Activated naive CD8-positive, alpha-beta T cell treated with anti-CD3 and anti-CD28 coated beads, Interleukin-2, amount 10 ng/mL, durations not matched to agents 7 days and 5 days (primary cell): ENCODE measurements around the gene HERC6. TPM values are rescaled to one million over a fixed set of nuclear protein-coding genes. Genes with fewer than 3 reads are reported as not detected.
A peak's percentile ranks its signal among the peaks of the same experiment; 100 is the strongest.

ENCODE experiments used
- ATAC-seq: fragments of 150-1000 bp; cut with Tn5 transposase; one replicate; pipeline ENCODE4 v1.10.0; 2021; ENCODE audit warnings: low read depth, moderate library complexity
- POLR2A ChIA-PET: fragments of 350-600 bp; sonication (Branson Sonifier 250); formaldehyde crosslinking; loops from one replicate; lab custom pipeline; 2021; ENCODE audit warnings: antibody characterized with exemption; lab: Charles Lee
- DNase-seq: peaks from one replicate; pipeline ENCODE4 v3.0.0; 2021
- H3K27ac Mint-ChIP-seq: one replicate; pipeline ENCODE4 v1.8.0; 2022; ENCODE audit warnings: mild to moderate bottlenecking, mixed read lengths
- H3K27me3 Mint-ChIP-seq: one replicate; pipeline ENCODE4 v1.8.0; 2022; ENCODE audit warnings: mild to moderate bottlenecking, moderate library complexity, mixed read lengths
- H3K36me3 Mint-ChIP-seq: one replicate; pipeline ENCODE4 v1.8.0; 2021; ENCODE audit warnings: mild to moderate bottlenecking, mixed read lengths
- H3K4me1 Mint-ChIP-seq: one replicate; pipeline ENCODE4 v1.8.0; 2021; ENCODE audit warnings: mixed read lengths
- H3K4me3 Mint-ChIP-seq: one replicate; pipeline ENCODE4 v1.8.0; 2022; ENCODE audit warnings: mild to moderate bottlenecking, moderate library complexity, mixed read lengths
- H3K9me3 Mint-ChIP-seq: one replicate; pipeline ENCODE4 v1.8.0; 2021; ENCODE audit warnings: mixed read lengths
- total RNA-seq, 2 experiments: library from RNA; stranded (reverse); gene quantifications; one replicate each; pipeline ENCODE4 v1.2.3, GENCODE V29; 2021

The HERC6 gene
- total RNA-seq, 2 experiments from 2014 or later: 36.0 to 36.5 TPM

DNA sequence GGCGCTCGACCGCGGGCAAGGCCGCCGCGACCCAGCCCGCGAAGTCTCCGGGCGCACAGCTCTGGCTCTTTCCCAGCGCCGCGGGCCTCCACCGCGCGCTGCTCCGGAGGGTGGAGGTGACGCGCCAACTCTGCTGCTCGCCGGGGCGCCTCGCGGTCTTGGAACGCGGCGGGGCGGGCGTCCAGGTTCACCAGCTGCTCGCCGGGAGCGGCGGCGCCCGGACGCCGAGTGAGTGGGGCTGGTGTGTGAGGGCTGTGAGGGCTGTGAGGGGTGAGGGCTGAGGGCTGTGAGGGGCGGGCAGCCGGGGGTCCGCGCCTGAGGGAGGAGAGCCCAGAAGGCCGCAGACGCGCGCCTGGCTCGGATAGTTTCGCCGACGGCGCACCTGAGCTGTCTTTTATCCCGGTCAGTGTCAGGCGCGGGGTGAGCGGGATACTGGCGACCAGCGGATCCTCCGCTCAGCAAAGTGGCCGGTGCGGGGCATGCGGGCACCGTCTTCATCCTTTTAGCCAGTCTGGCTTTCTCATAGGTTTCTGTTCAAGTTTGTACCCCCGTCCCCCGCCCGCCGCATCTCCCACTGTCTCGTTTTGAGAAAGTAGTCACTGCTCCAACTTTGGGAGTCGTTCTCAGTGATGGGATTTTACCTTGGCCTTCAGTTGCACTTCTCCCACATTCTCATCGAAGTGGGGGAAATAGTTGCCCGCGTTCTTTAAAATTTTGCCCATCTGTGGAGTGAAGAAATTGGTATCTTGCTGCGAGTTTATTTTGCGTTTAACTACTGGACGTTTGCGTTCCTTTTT, 78.9 kb downstream of the HERC6 start:
- POLR2A ChIA-PET: interaction anchor here (0.6 to 5.0 kb wide), 26 partner anchors 8 to 1066 kb away, joined by 3 to 67 read pairs (median 4); partner anchors contain the start of genes HERC6, HSD17B11 and PPM1K
- peak overlapping the region; percentile 97 for H3K4me3 Mint-ChIP-seq
- no peak for DNase-seq
- no peaks in the 10 kb centered on the region for H3K27me3 Mint-ChIP-seq
- peak overlapping the region; percentile 99 for H3K27ac Mint-ChIP-seq
- H3K9me3 Mint-ChIP-seq: peaks cover 2% of the 10 kb centered on the region
- peak; percentile 51 for ATAC-seq
- H3K36me3 Mint-ChIP-seq: peaks cover 26% of the 10 kb centered on the region
- peaks cover 38% of the 10 kb centered on the region for H3K4me1 Mint-ChIP-seq

GRCh38 chr4:88458104-88458740, 79.6 kb downstream of the HERC6 start:
- Mint-ChIP-seq H3K27me3 (no peaks in the 10 kb centered on the region), H3K27ac (peak overlapping the region; percentile 99), H3K36me3 (peaks cover 28% of the 10 kb centered on the region), H3K4me3 (peak overlapping the region; percentile 97), H3K4me1 (peaks cover 41% of the 10 kb centered on the region), H3K9me3 (peaks cover 2% of the 10 kb centered on the region)
- ATAC-seq (no peak), DNase-seq (no peak)
- POLR2A ChIA-PET: interaction anchor here (0.7 to 5.0 kb wide), 10 partner anchors 10 to 841 kb away, joined by 3 to 67 read pairs (median 22); partner anchors contain the start of genes HERC6 and PPM1K

DNA sequence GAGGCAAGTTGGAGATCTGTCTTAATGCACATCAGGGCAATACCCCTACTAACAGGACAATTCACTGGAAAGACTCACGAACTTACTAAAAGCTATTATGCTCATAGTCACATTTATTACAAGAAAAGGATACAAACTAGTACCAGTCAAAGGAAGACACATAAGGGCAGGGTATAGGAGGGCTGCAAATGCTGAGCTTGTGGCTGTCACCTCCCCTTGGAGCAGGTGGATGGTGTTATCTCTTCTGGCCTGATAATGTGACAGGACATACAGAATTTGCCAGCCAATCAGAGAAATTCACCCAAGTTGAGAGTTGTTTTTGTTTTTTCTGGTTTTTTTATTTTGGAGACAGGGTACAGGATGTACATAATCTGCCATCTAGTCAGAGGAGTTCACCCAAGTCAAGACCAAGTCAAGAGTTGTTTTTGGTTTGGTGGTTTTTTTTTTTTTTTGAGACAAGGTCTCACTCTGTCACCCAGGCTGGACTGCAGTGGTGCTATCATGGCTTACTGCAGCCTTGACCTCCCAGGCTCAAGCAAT, 87.1 kb downstream of the HERC6 start:
- DNase-seq: no peak
- Mint-ChIP-seq H3K9me3 (no peaks in the 10 kb centered on the region), H3K4me1 (peaks cover 24% of the 10 kb centered on the region), H3K36me3 (peaks cover 58% of the 10 kb centered on the region), H3K27ac (no peak overlapping the region), H3K27me3 (no peaks in the 10 kb centered on the region), H3K4me3 (no peak overlapping the region)
- ATAC-seq: peak; percentile 36
- POLR2A ChIA-PET: interaction anchor here (0.5 to 1.7 kb wide), 2 partner anchors 9 to 82 kb away, joined by 6 read pairs; partner anchors contain the start of gene HERC5

DNA sequence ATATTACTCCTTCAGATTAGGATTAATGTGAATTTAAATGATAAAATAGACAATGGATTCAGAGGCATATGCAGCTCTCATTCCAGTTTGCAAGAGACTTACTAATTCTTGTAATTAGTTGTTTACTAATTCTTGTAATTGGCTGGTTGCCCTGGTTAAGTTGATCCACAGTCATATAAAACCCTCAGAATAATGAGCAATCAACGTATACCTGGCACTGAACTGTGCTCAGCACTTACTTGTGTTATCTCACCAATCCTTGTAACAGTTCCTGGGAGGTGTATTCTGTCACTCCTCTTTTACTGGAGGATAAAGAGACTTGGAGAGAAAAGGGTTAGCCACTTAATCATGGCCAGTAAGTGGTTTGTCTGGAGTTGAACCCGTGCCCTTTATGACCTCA, 88.7 kb downstream of the HERC6 start:
- Mint-ChIP-seq H3K36me3 (peaks cover 50% of the 10 kb centered on the region), H3K9me3 (no peaks in the 10 kb centered on the region), H3K27me3 (no peaks in the 10 kb centered on the region), H3K4me3 (no peak overlapping the region), H3K4me1 (peaks cover 16% of the 10 kb centered on the region), H3K27ac (no peak overlapping the region)
- POLR2A ChIA-PET: interaction anchor here (0.6 to 1.2 kb wide), 2 partner anchors 11 to 128 kb away, joined by 3 to 5 read pairs; partner anchors contain the start of gene HERC5
- DNase-seq (no peak), ATAC-seq (no peak)

DNA sequence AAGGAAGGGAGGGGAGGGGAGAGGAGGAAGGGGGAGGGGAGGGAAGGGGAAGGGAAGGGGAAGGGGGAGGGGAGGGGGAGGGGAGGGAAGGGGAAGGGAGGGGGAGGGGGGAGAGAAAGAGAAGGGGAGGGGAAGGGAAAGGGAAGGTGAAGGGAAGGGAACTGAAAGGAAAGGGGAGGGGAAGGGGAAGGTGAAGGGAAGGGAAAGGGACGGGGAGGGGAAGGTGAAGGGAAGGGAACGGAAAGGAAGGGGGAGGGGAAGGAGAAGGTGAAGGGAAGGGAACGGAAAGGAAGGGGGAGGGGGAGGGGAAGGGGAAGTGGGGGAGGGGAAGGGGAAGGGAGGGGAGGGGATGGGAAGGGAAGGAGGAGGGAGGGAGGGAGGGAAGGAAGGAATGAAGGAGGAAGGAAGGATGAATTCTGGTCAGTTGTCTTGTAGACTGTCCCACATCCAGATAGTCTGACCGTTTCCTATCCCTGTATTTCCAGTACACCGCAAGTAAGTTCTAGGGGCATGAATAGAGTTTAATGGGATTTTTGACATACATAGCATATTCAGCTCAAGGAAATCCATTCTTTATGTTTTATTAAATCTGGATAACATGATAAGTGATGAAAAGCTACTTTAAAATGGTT, 98.7 kb downstream of the HERC6 start:
- H3K27ac Mint-ChIP-seq: no peak overlapping the region
- no peak overlapping the region for H3K4me3 Mint-ChIP-seq
- no peaks in the 10 kb centered on the region for H3K27me3 Mint-ChIP-seq
- POLR2A ChIA-PET: interaction anchor here (3.4 kb wide), 1 partner anchor 20 kb away, joined by 12 read pairs; the partner anchor contains the start of gene HERC5
- peaks cover 3% of the 10 kb centered on the region for H3K4me1 Mint-ChIP-seq
- ATAC-seq (no peak), DNase-seq (no peak)
- H3K36me3 Mint-ChIP-seq: peaks cover 49% of the 10 kb centered on the region
- H3K9me3 Mint-ChIP-seq: no peaks in the 10 kb centered on the region

DNA sequence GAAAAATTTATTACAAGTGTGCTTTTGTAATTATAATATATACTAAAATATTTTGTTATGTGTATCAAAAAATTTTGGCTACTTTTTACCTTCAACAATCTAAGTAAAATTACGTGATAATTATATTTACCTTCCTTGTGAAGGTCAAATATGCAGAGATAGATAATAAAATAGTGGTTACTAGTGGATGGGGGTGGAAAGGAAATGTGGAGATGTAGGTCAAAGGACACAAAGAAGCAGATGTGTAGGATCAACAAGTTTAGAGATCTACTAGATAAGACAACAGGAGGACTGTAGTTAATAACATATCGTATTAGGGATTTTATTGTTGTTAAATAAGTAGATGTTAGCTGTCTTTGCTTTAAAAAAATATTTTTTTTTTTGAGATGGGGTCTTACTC, 99.6 kb downstream of the HERC6 start:
- no peak overlapping the region for H3K27ac Mint-ChIP-seq
- peaks cover 46% of the 10 kb centered on the region for H3K36me3 Mint-ChIP-seq
- POLR2A ChIA-PET: interaction anchor here (3.4 kb wide), 1 partner anchor 21 kb away, joined by 12 read pairs; the partner anchor contains the start of gene HERC5
- H3K27me3 Mint-ChIP-seq: no peaks in the 10 kb centered on the region
- no peak for ATAC-seq
- H3K4me3 Mint-ChIP-seq: no peak overlapping the region
- no peaks in the 10 kb centered on the region for H3K9me3 Mint-ChIP-seq
- no peak for DNase-seq
- peaks cover 3% of the 10 kb centered on the region for H3K4me1 Mint-ChIP-seq

DNA sequence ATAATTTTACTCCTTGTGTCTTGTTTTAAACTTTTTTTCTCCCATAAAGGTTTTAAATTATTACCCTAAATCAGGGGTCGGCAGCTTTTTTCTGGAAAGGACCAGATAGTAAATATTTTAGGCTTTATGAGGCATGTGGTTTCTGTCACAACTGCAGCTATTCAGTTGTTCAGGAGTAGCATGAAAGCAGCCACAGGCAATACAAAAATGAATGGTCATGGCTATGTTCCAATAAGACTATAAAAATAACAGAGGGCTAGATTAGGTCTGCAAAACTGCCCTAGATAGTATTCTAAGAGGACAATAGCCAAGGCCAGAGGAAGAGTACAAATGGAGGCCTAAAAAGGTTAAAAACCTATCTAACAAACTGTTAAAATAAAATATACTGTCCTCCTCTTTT, 102.9 kb downstream of the HERC6 start:
- Mint-ChIP-seq H3K9me3 (no peaks in the 10 kb centered on the region), H3K4me3 (no peak overlapping the region), H3K36me3 (peaks cover 28% of the 10 kb centered on the region), H3K27ac (no peak overlapping the region), H3K4me1 (peaks cover 5% of the 10 kb centered on the region), H3K27me3 (no peaks in the 10 kb centered on the region)
- DNase-seq: no peak
- ATAC-seq: no peak
- POLR2A ChIA-PET: no interaction called here

DNA sequence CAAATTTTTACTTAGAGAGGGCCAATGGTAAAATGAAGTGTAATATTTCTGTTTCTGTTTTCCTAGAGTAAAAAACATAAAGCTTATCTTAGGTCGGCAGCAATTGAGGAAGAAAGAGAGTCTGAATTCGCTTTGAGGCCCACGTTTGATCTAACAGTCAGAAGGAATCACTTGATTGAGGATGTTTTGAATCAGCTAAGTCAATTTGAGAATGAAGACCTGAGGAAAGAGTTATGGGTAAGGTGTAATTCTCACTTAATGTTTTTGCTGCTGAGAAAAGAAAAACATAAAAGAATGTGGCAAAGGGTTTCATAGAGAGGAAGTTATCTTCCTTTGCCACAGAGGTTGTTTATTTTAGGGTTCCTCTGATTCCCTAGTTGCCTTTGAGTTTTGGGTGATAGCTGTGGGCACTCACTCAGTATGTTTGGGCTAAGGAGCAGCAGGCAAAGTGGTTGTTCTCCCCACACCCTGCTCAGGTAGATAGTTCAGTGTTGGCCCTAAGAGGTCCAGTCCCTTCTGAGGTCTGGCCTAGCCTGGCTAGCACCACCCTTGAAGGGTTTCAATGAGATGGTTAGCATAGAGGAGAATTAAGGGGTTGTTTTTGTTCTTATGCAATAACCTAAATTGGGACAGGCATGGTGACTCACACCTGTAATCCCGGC, 110.6 kb downstream of the HERC6 start:
- POLR2A ChIA-PET: interaction anchor here (0.6 to 1.2 kb wide), 3 partner anchors 10 to 885 kb away, joined by 4 to 10 read pairs (median 4); partner anchors contain the start of gene HERC5
- peak; percentile 56 for ATAC-seq
- no peak for DNase-seq
- Mint-ChIP-seq H3K4me1 (peaks cover 13% of the 10 kb centered on the region), H3K4me3 (peak overlapping the region; percentile 7), H3K27me3 (no peaks in the 10 kb centered on the region), H3K27ac (peak overlapping the region; percentile 72), H3K9me3 (no peaks in the 10 kb centered on the region), H3K36me3 (peaks cover 42% of the 10 kb centered on the region)

Other genes with a start within 250 kb of the HERC6 start
- under 1 TPM; 0.54 to 0.67 TPM for gene ABCG2, start 220.2 kb upstream of the HERC6 start, total RNA-seq
- 10 to 100 TPM; 81.4 to 82.7 TPM for gene PPM1K, start 94.3 kb upstream of the HERC6 start, total RNA-seq
- gene HERC5, start 78.3 kb downstream of the HERC6 start, total RNA-seq: 10 to 100 TPM; 44.8 to 46.5 TPM
- 10 to 100 TPM; 53.2 to 53.6 TPM for gene PYURF, start 144.9 kb downstream of the HERC6 start, total RNA-seq
- 10 to 100 TPM; 42.9 to 47.3 TPM for gene HERC3, start 213.6 kb downstream of the HERC6 start, total RNA-seq